Motor neuron (in vitro differentiated cells): ENCODE measurements around the gene PAM. TPM values are rescaled to one million over a fixed set of nuclear protein-coding genes. Genes with fewer than 3 reads are reported as not detected.

Source experiments
- ATAC-seq, 8 experiments: fragments of 200-7000 bp; cut with Tn5 transposase; replicated peaks in 6 of 8; 2 replicates each; pipeline ENCODE4 v1.8.0; 2021; ENCODE audit warnings: mild to moderate bottlenecking in 8 of 8, moderate library complexity in 8 of 8
- H3K27ac ChIP-seq, 2 donors: fragments of 250-450 bp; sonication (Bioruptor Pico); 2 replicates each; pipeline ENCODE4 v1.9.0; 2021; ENCODE audit warnings: antibody characterized with exemption in 2 of 2, mild to moderate bottlenecking in 2 of 2, moderate library complexity in 1 of 2
- H3K4me1 ChIP-seq, 2 donors: fragments of 250-450 bp; sonication (Bioruptor Pico); replicated peaks in 1 of 2; 2 replicates each; pipeline ENCODE4 v1.6.1; 2021; ENCODE audit warnings: antibody characterized with exemption in 2 of 2, mild to moderate bottlenecking in 2 of 2, moderate library complexity in 1 of 2
- H3K4me3 ChIP-seq, 5 donors: fragments of 250-450 bp; sonication (Bioruptor Pico); 2 replicates each; pipeline ENCODE4 v1.9.0; 2021; ENCODE audit warnings: antibody characterized with exemption in 5 of 5, mild to moderate bottlenecking in 5 of 5, moderate library complexity in 4 of 5
- WGBS, 10 experiments: fragments of 450-650 bp; shearing (Covaris generic); methylation state at CpG; one replicate each; pipeline ENCODE4 v1.0.0; 2022; 5-methylcytosine and 5-hydroxymethylcytosine counted together
- in situ Hi-C, 9 experiments: fragments of 400-800 bp; cut with MboI; loops; one replicate each; pipeline ENCODE4 v1.15.0; 2021; ENCODE audit warnings: low sequenced_read_pairs in 9 of 9, low pct_unique_long_range_greater_than_20kb in 2 of 9; ENCODE audit not compliant: unreplicated experiment in 9 of 9
- total RNA-seq, 8 experiments: library from RNA; unstranded; fragments of 300-600 nt; gene quantifications; 2 replicates each; pipeline versions ENCODE4 v1.2.3 to v1.2.4, GENCODE V29; 2022

PAM gene
- total RNA-seq, 8 experiments from 2014 or later = 49.0 to 439 (median 74.4) TPM

DNA sequence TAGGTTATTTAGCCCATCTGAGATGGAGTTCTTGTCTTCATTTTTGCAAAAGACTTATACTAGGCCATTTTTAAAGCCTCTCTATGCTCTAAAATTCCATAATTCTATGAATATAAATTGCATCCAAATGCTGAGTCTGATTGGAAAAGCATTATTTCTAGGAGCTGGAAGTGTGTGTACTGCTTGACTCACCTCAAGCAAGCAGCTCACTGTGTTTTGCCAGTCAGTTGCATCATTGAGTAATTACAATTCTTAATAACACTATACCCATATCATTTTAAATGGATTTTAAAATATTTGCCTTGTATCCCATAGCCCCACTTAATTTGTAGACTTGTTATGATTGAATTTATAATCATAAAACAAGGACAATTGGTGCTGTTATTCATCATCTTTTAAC lies 161.0 kb downstream of the PAM start:
- in situ Hi-C loops = no loop called here

DNA sequence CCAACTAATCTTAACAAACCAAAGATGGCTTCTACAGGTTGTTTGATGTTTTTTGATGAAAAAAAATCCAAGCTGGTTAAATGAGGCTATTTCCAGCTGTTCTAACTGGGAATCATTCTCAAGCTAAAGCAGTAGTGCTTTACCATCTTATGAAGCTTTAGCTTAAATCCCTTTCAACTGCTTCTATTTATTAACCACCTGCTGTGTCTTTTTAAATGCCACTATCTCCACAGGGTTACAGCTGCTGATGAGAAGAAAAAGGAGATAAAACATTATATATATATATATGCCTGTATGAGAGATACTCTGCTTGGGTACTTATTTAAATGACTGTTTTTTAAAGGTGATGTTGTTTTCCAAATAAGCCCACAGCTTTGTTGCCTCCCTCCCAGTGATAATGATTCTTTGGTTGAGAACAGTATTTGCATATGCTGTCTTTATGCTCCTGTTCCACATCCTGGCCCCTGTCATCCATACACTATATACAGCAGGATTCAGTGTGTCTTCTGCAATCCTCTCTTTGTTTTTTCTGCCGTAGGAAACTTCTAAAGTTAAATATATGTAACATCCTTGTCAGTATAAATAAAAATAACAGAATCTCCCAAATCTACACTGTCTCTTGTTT lies 164.0 kb downstream of the PAM start:
- Histone ChIP-seq H3K27ac (no peak overlapping the region), H3K4me1 (peaks cover 5 to 11% of the 10 kb centered on the region in 2 donors), H3K4me3 (no peak overlapping the region)
- peak in 1 of 8 experiments; percentile 17 for ATAC-seq
- 17 to 100% (median 79%) methylated on average over 1 of the region's 1 CpG; no CpG with 5 or more reads in 2 of the 10 experiments for WGBS, 10 experiments
- in situ Hi-C loops = no loop called here

More for the DNA sequence above, 161.0 kb downstream of the PAM start:
- ATAC-seq = peak in 4 of 8 experiments; percentile 44 to 79 (median 72)
- Histone ChIP-seq H3K27ac (no peak overlapping the region), H3K4me3 (no peak overlapping the region), H3K4me1 (peaks cover 5 to 11% of the 10 kb centered on the region in 2 donors)

DNA sequence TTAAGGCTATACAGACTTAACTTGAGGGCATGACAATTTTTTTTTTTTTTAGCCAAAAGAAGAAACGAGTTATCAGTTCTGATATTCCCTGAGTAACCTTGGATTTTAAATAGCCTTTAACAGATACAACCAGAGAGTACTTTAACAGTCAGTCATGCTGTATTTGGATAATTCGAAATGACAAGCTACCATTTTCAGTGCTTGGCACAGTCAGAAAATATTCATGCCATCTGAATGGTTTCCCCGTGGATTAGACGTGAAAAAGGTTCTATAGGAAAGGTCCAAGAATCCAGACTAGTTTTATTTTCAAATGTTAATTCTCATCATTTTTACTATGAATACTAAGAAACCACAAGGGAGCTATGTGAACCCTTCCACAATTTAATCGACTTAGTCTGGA lies 165.7 kb downstream of the PAM start:
- WGBS, 10 experiments = 86 to 100% (median 94%) methylated on average over 1 to 5 of the region's 5 CpGs; no CpG with 5 or more reads in 1 of the 10 experiments
- Histone ChIP-seq H3K27ac (no peak overlapping the region), H3K4me3 (no peak overlapping the region), H3K4me1 (peaks cover 9 to 21% of the 10 kb centered on the region in 2 donors)
- in situ Hi-C loops = no loop called here
- no peak for ATAC-seq

DNA sequence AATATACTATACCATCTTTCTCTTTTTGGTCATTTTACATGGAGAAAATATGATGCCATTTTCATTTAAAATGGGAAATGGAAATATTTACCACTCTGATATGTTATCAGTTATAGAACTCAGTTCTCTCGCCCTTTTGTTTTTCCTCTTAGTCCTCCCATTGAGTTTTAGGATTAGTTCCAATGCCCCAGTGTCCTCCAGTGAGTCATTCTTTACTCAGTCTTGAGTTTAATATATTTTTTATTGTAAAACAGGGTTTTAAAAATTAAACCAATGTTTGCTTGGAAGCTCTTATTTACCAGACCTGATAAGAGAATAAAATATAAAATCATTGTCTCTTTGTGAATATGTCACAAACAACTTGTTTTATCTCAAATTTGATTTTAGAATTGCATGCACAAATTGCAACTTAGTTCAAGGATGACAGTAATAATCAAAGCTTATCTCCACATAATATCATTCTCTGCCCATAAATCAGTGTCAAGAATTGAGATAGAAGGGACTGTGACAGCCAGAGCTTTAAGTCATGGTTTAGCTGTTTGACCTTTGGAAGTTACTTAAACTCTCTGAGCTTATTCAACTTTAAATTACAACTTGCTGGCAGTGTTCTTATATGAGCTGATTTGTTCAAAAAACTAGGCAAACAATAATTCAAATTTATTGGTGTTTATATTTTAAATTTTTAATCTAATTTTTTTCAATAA lies 166.4 kb downstream of the PAM start:
- WGBS, 10 experiments = 86 to 100% (median 92%) methylated on average over 1 of the region's 1 CpG; no CpG with 5 or more reads in 2 of the 10 experiments
- no peak for ATAC-seq
- Histone ChIP-seq H3K4me1 (peaks cover 9 to 22% of the 10 kb centered on the region in 2 donors), H3K27ac (no peak overlapping the region), H3K4me3 (no peak overlapping the region)
- in situ Hi-C loops = no loop called here

DNA sequence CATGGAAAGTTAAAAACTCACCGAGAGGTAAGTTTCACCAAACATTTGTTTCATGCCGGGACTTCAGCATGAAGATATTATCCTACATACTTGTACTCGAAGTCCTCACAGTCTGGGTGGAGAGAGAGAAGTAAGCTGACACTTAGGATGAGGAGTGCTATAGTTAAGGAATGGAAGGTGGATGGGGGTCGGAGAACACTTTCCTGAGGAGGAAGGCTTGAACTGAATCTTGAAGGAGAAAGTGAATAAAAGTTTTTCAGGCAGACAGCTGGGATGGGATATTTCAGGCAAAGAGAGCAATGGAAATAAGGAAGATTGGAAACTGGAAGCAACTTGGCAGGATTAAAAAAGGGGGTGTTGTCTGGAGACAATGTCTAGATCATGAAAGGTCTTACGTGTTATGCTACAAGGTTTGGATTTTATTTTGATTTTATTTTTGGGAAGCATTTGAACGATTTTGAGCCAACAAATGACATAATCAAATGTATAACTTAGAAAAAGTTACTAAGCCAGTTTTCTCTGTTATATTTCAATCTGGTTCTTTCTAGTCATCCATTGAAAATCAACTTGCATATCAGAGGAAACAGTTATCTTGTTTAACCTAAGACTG lies 167.1 kb downstream of the PAM start:
- WGBS, 10 experiments = 65 to 95% (median 87%) methylated on average over 2 to 6 of the region's 6 CpGs
- in situ Hi-C loops = no loop called here
- Histone ChIP-seq H3K4me3 (no peak overlapping the region), H3K4me1 (peaks cover 9 to 22% of the 10 kb centered on the region in 2 donors), H3K27ac (no peak overlapping the region)
- ATAC-seq = no peak

DNA sequence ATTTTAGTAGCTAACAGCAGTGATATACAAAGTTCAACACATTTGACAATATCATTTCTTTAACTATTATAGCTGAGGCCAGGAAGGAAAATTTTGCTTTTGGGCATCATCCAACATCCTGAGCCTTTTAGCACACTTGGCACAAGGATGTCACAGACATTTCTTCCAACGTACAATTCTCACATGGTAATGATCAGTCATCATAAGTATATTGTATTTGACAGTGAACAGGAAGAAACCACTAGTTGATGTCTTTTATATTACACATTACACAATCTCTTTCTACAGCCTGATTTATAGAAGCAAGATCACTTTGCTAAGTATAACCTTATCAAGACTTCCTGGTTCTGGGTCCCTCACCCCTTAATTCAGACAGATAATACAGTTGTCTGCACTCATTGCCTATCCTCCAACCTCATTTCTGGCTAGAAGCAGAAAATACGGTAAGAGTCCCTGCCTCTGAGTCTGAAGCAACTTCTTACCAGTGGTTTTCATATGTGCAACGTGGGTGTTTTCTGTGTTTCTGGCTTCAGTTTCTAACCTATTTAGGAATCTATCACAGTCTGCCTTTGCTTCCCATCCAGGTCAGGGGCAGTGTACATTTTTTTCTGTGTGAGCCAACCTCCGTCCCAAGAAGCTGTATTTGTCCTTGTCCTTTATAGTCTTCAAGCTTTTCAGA lies 167.8 kb downstream of the PAM start:
- 40 to 100% (median 72%) methylated on average over 1 to 4 of the region's 4 CpGs for WGBS, 10 experiments
- H3K4me3 ChIP-seq = no peak overlapping the region
- in situ Hi-C loops = no loop called here
- H3K4me1 ChIP-seq = peaks cover 6 to 19% of the 10 kb centered on the region in 2 donors
- no peak for ATAC-seq
- H3K27ac ChIP-seq = no peak overlapping the region

DNA sequence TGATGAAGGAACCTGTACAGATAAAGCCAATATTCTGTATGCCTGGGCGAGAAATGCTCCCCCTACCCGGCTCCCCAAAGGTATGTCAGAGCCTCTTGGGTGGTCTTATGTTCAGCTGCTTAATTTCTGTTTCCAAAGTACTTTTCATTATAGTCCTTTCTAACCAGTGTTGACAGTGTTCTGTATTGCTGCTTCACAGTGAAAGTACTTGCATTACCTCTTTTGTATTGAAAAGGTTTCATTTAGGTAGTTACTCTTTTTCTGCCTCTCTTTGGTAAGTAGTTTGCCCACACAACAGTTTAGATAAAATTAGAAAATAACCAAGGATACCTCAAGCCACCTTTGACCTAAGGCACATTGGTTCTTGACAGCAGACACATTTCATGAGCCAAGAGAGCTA lies 169.9 kb downstream of the PAM start:
- peak in 1 of 8 experiments; percentile 9 for ATAC-seq
- H3K4me1 ChIP-seq = peaks cover 3 to 11% of the 10 kb centered on the region in 2 donors
- WGBS, 10 experiments = 60 to 100% (median 91%) methylated on average over 1 to 2 of the region's 2 CpGs; no CpG with 5 or more reads in 2 of the 10 experiments
- no peak overlapping the region for H3K27ac ChIP-seq
- no peak overlapping the region for H3K4me3 ChIP-seq
- in situ Hi-C loops = no loop called here

DNA sequence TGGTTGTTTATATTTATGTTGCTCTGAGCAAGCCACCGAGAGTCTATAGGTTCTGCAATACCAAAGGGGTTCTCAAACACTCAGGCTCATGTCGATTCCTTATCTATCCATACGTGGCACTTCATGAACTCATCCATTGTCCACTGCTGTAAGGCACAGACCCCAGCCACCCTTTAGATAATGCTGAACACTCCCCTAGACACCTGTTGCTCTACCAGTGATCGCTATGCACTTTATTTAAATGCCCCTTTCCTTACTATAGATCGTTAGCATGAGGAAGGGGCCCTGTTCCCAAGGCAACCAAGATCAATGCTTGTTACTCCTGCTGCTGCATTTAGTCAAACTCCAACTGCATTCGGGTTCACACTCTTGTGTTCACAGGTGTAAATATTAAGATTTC lies 171.9 kb downstream of the PAM start:
- WGBS, 10 experiments = 46 to 100% (median 76%) methylated on average over 1 to 6 of the region's 6 CpGs; no CpG with 5 or more reads in 1 of the 10 experiments
- Histone ChIP-seq H3K27ac (no peak overlapping the region), H3K4me1 (peaks cover 3 to 11% of the 10 kb centered on the region in 2 donors), H3K4me3 (no peak overlapping the region)
- ATAC-seq = no peak
- in situ Hi-C loops = no loop called here

DNA sequence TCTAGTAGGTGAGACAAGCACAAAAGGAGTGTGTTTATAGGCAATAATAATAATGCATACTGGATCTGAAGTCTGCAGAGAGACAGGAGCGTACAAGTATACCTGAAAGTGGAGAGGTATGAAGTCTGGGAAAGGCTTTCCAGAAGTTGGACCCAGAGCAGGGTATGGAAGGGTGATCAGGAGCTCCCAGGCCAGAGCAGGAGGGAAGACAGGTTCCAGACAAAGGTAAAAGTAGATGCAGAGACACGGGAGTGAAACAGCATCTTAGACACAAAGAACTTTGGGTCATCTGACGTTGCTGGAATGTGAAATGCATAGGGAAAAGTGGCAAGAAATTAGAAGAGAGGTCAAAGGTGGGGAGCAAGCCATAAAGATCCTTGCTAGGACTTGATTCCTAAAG lies 175.1 kb downstream of the PAM start:
- no peak overlapping the region for H3K27ac ChIP-seq
- in situ Hi-C loops = no loop called here
- ATAC-seq = no peak
- peaks cover 1 to 5% of the 10 kb centered on the region in 2 donors for H3K4me1 ChIP-seq
- 79 to 100% (median 89%) methylated on average over 1 to 3 of the region's 3 CpGs; no CpG with 5 or more reads in 1 of the 10 experiments for WGBS, 10 experiments
- H3K4me3 ChIP-seq = no peak overlapping the region

DNA sequence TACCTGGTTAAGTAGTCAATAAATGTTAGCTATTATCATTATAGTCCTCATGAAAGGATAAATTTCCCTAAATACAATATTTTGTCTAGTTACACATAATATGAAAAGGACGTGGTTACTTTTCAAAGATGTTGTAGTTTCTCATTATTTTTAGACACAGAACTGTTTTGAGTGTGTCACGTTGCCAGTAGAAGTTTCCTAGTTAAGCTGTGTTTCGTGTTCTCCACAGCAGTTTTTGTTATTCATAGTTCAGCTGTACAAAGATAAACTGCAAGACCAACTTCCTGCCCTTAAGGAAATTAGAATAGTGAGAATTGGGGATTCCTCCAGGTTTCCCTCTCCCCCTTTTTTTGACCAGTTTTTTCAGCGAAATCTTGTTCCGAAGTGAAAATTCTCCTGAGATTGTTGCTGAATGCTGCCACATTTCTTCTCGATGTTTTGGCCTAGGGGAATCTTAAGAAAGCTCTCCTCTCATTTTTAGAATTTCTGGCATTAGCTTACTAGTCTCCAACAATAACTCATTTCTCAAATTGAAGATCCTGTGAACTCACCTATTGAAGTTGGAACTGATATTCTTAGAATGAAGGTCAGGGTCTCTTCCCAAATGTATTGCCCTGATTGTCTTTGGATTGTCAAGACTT lies 176.1 kb downstream of the PAM start:
- ATAC-seq = no peak
- H3K4me3 ChIP-seq = no peak overlapping the region
- H3K27ac ChIP-seq = no peak overlapping the region
- in situ Hi-C loops = no loop called here
- no peaks in the 10 kb centered on the region for H3K4me1 ChIP-seq
- WGBS, 10 experiments = 81 to 100% (median 90%) methylated on average over 2 to 6 of the region's 6 CpGs; no CpG with 5 or more reads in 1 of the 10 experiments

DNA sequence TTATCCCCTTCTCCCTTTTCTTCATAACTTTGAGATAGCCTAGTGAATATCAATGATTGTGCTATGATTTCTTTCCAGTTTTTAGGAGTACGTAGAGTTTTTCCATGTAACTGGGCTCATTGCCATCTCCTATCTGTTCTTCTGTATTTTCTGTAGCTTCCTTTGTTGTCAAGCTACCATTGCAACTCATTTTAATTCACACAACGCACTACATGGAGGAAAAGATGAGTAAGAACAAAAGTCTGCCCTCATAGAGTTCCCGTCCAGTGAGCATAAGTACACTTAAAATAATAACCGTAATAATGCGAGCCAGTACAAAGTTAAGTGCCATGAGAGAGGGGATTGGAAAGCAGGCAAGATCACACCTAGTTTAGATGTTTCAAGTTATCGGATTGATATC lies 177.7 kb downstream of the PAM start:
- no peak overlapping the region for H3K27ac ChIP-seq
- in situ Hi-C loops = no loop called here
- 75 to 100% (median 92%) methylated on average over 1 to 6 of the region's 6 CpGs for WGBS, 10 experiments
- no peak overlapping the region for H3K4me3 ChIP-seq
- no peaks in the 10 kb centered on the region for H3K4me1 ChIP-seq
- ATAC-seq = no peak

DNA sequence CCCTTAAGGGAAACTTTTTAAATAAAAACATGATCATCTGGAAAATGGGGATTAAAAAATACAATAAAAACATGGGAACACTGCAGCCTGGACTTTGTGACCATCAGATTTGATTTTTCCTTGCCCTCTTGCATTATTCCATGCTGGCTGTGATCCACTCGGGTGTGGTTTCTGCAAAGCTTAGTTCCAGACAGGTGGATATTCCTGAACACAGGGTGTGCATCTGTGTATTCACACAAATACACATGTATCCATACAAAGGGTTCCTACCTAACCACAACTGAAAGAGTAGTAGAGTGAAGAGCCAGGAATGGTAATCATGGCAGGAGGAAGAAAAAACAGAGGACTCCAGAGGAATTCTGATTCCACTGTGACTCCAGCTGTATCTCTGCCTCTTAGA lies 178.2 kb downstream of the PAM start:
- peak in 2 of 8 experiments; percentile 26 to 65 for ATAC-seq
- no peak overlapping the region for H3K4me3 ChIP-seq
- WGBS, 10 experiments = 67 to 100% (median 100%) methylated on average over 1 of the region's 1 CpG; no CpG with 5 or more reads in 3 of the 10 experiments
- no peaks in the 10 kb centered on the region for H3K4me1 ChIP-seq
- in situ Hi-C loops = no loop called here
- H3K27ac ChIP-seq = no peak overlapping the region
